Progenitor cell of endocrine pancreas (in vitro differentiated cells): ENCODE measurements around the gene TGFB1. TPM values are rescaled to one million over a fixed set of nuclear protein-coding genes. Genes with fewer than 3 reads are reported as not detected.

Experiments used
- DNase-seq: peaks from one replicate; pipeline ENCODE4 v3.0.0; 2021; ENCODE audit warnings: low spot score; ENCODE audit not compliant: unreplicated experiment
- H3K27ac Mint-ChIP-seq: 2 replicates; pipeline ENCODE4 v1.8.0; 2021; ENCODE audit warnings: mild to moderate bottlenecking, moderate library complexity, mixed read lengths
- H3K27me3 Mint-ChIP-seq: 2 replicates; pipeline ENCODE4 v1.8.0; 2021; ENCODE audit warnings: mixed read lengths
- H3K36me3 Mint-ChIP-seq: 2 replicates; pipeline ENCODE4 v1.8.0; 2022; ENCODE audit warnings: mixed read lengths; ENCODE audit not compliant: insufficient read depth
- H3K4me1 Mint-ChIP-seq: 2 replicates; pipeline ENCODE4 v1.8.0; 2021; ENCODE audit warnings: low read depth, mixed read lengths
- H3K4me3 Mint-ChIP-seq: 2 replicates; pipeline ENCODE4 v1.8.0; 2021; ENCODE audit warnings: low read depth, mild to moderate bottlenecking, moderate library complexity, mixed read lengths
- H3K9me3 Mint-ChIP-seq: 2 replicates; pipeline ENCODE4 v1.8.0; 2021; ENCODE audit warnings: low read depth, mixed read lengths
- CTCF ChIP-seq: fragments of 200-600 bp; sonication (generic); IDR thresholded peaks from one replicate; pipeline ENCODE4 v1.5.0; 2021; ENCODE audit warnings: antibody characterized with exemption, mild to moderate bottlenecking; ENCODE audit not compliant: unreplicated experiment
- total RNA-seq: library from RNA; stranded (reverse); gene quantifications from 2 replicates; pipeline ENCODE4 v1.2.1, GENCODE V29; 2021

The TGFB1 gene
- total RNA-seq, 1 donor from 2014 or later: 4.3 TPM

DNA sequence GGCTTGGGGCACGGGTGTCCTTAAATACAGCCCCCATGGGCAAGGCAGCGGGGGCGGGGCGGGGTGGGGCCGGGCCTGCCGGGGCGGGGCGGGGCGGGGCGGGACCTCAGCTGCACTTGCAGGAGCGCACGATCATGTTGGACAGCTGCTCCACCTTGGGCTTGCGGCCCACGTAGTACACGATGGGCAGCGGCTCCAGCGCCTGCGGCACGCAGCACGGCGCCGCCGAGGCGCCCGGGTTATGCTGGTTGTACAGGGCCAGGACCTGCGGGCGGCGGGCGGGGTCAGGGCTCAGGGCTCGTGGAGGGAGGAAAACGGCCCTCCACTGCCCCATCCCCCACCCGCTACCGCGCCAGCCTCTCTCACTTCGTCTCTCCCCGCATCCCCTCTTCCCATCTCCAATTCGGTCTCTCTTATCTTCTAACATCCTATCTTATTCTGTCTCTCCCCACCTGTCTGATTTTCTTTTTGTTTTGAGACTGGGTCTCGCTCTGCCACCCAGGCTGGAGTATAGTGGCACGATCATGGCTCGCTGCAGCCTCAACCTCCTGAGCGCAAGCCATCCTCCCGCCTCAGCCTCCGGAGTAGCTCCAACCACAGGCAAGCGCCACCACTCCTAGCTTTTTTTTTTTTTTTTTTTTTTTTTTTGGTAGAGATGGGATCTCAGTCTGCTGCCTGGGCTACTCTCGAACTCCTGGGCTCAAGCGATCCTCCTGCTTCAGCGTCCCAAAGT lies 22.6 kb downstream of the TGFB1 start:
- Mint-ChIP-seq H3K9me3 (no peaks in the 10 kb centered on the region), H3K4me1 (peaks cover 9% of the 10 kb centered on the region), H3K27ac (no peak overlapping the region), H3K36me3 (no peaks in the 10 kb centered on the region), H3K4me3 (no peak overlapping the region), H3K27me3 (peaks cover 11% of the 10 kb centered on the region)
- DNase-seq: no peak
- no peak for TF ChIP-seq CTCF

- Mint-ChIP-seq H3K27ac (no peak overlapping the region), H3K36me3 (no peaks in the 10 kb centered on the region)
These were observed 23.2 kb downstream of the TGFB1 start for GRCh38 chr19:41330481-41330880.

DNA sequence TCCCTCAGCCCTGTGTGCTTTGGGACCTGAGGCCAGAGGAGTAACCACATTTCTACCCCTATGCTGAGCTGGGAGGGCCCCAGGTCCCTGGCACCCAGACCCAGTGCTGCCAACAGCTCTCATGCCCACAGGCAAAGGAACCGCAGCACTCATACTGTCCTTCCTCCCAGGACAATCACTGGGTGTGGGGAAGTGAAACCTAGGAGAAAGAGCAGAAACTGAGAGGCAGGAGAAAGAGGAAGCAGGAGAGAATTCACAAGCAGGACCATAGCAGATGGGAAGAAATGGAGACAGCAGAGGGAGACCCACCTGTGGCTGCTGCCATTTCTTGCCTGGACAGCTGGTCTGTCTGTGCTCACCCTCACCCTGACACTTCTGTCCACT lies 24.9 kb downstream of the TGFB1 start:
- Mint-ChIP-seq H3K36me3 (no peaks in the 10 kb centered on the region), H3K27ac (no peak overlapping the region), H3K27me3 (peaks cover 11% of the 10 kb centered on the region), H3K4me1 (peaks cover 25% of the 10 kb centered on the region), H3K4me3 (no peak overlapping the region), H3K9me3 (no peaks in the 10 kb centered on the region)
- no peak for DNase-seq
- no peak for TF ChIP-seq CTCF

More at GRCh38 chr19:41330481-41330880, 23.2 kb downstream of the TGFB1 start:
- no peak for DNase-seq
- peaks cover 11% of the 10 kb centered on the region for H3K4me1 Mint-ChIP-seq
- H3K27me3 Mint-ChIP-seq: peaks cover 11% of the 10 kb centered on the region
- H3K9me3 Mint-ChIP-seq: no peaks in the 10 kb centered on the region
- no peak overlapping the region for H3K4me3 Mint-ChIP-seq
- TF ChIP-seq CTCF: no peak

DNA sequence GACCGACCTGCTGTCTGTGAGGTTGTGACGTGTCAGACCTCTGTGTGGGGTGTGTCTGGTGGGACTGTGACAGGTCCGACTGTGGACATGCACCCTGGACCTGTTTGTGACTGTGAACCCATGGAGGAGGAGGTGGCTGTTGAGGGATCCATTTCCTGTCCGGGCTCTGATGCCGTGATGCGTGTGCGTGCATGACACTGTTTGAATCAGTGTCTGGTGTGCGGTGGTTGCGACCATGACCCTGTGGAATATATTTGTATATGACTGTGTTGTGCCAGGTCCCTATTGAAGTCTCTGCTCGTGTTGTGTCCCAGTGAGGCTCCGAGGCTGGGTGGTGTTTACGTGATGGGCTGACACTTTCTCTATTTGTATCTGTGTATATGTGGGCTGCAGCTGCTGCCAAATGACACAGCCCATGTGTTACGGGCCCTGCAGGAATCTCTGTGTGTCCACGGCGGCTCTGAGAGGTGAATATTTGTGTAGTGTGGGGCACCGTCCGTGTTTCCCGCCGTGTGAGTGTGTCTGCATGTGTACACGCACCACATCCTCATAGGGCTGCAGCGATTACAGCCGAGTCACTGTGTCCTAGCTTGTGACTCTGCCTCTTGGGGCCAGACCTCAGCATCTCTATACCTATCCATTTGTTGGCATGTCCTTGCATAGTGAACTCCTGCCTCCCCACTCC lies 25.4 kb downstream of the TGFB1 start:
- Mint-ChIP-seq H3K27me3 (peaks cover 11% of the 10 kb centered on the region), H3K4me1 (peaks cover 28% of the 10 kb centered on the region), H3K36me3 (no peaks in the 10 kb centered on the region), H3K27ac (no peak overlapping the region), H3K4me3 (peak overlapping the region; percentile 1), H3K9me3 (no peaks in the 10 kb centered on the region)
- DNase-seq: no peak
- no peak for TF ChIP-seq CTCF

DNA sequence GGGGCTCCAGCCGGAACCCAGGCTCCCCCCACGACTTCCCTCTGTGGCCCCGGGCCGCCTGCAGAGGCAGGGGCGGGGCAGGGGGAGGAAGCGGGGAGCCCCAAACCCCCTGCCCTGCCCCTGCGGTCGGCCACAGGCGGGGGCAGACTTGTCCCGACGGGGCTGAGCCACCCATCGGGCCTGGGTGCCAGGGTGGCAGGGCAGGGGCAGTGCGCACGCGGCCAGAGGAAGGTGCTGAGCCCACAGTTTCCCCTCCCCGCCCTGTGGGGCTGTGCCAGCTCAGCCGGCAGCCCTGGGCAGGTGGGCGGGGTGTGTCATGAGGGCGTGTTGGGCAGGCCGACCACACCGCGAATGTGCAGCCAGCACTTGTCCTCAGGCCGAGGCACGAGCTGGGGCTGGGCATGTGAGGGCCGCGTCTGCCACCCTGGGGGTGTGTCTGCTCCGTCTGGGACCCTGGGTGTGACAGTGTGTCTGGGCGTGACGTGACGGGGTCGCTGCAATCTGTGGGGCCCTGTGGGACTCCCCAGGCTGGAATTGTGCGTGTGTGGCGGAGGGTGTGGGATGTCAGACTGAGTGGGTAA lies 26.1 kb downstream of the TGFB1 start:
- H3K9me3 Mint-ChIP-seq: no peaks in the 10 kb centered on the region
- no peak for DNase-seq
- no peak for TF ChIP-seq CTCF
- H3K36me3 Mint-ChIP-seq: peaks cover 3% of the 10 kb centered on the region
- peaks cover 35% of the 10 kb centered on the region for H3K4me1 Mint-ChIP-seq
- H3K27me3 Mint-ChIP-seq: peaks cover 11% of the 10 kb centered on the region
- no peak overlapping the region for H3K27ac Mint-ChIP-seq
- peak overlapping the region; percentile 1 for H3K4me3 Mint-ChIP-seq
